Thyroid gland (tissue), 4 donors: Measurements from ENCODE around the gene ARHGAP18. TPM values are rescaled to one million over a fixed set of nuclear protein-coding genes. Genes with fewer than 3 reads are reported as not detected.

Experiments used
- DNase-seq, 2 donors: peaks; one replicate each; pipeline ENCODE4 v3.0.0-alpha.2; 2019
- H3K27ac ChIP-seq, 3 donors: fragments of 200-600 bp; sonication (generic); 1 replicate in 2 of 3; 2 replicates in 1 of 3; pipeline ENCODE4 v1.5.1; 2016 to 2019; ENCODE audit warnings: mild to moderate bottlenecking in 1 of 3, moderate library complexity in 1 of 3
- H3K27me3 ChIP-seq: fragments of 200-600 bp; sonication (generic); one replicate; pipeline ENCODE4 v1.5.1; 2019
- H3K36me3 ChIP-seq, 2 donors: fragments of 200-600 bp; sonication (generic); one replicate each; pipeline ENCODE4 v1.5.1; 2016 to 2019
- H3K4me1 ChIP-seq, 2 donors: fragments of 200-600 bp; sonication (generic); one replicate each; pipeline ENCODE4 v1.5.1; 2017 to 2019
- H3K4me3 ChIP-seq, 3 donors: fragments of 200-600 bp; sonication (generic); replicated peaks in 1 of 3; 1 replicate in 2 of 3; 2 replicates in 1 of 3; pipeline ENCODE4 v1.5.1; 2016; ENCODE audit warnings: mild to moderate bottlenecking in 1 of 3
- H3K9me3 ChIP-seq: fragments of 200-600 bp; sonication (generic); one replicate; pipeline ENCODE4 v1.5.1; 2017
- CTCF ChIP-seq, 6 experiments: fragments of 200-600 bp in 3 of 6; fragments of 450-650 bp in 3 of 6; sonication (generic) in 3 of 6; IDR thresholded peaks; one replicate each; pipeline ENCODE4 v1.5.1; 2016 to 2019; ENCODE audit warnings: antibody characterized with exemption in 6 of 6, mild to moderate bottlenecking in 2 of 6, inconsistent platforms in 1 of 6, moderate library complexity in 1 of 6
- POLR2A ChIP-seq, 2 donors: fragments of 450-650 bp; IDR thresholded peaks; one replicate each; pipeline ENCODE4 v1.6.1; 2017; ENCODE audit warnings: antibody characterized with exemption in 2 of 2, mild to moderate bottlenecking in 2 of 2, moderate library complexity in 1 of 2
- WGBS, 2 donors: methylation state at CpG; one replicate each; pipeline ENCODE4 v1.1.5; 2017; 5-methylcytosine and 5-hydroxymethylcytosine counted together
- intact Hi-C: fragments of 100-400 bp; cut with DNase I; formaldehyde crosslinking; loops from one replicate; pipeline ENCODE4 v1.15.1; 2023
- total RNA-seq, 4 donors: library from RNA; depleted of rRNA; stranded (reverse); fragments of >200 nt; gene quantifications; one replicate each; pipeline ENCODE4 v1.2.3, GENCODE V29; 2016

Gene ARHGAP18
- total RNA-seq, 4 donors from 2014 or later: 26.5 to 31.6 (median 28.3) TPM

- TF ChIP-seq CTCF (IDR thresholded peaks at IDR 0.05) (no peak), POLR2A (IDR thresholded peaks at IDR 0.05) (no peak)
- Histone ChIP-seq H3K27ac (no peak overlapping the region), H3K36me3 (peaks cover 0 to 4% of the 10 kb centered on the region in 2 donors), H3K4me3 (no peak overlapping the region), H3K9me3 (no peaks in the 10 kb centered on the region), H3K4me1 (no peaks in the 10 kb centered on the region), H3K27me3 (no peaks in the 10 kb centered on the region)
- intact Hi-C loops: no loop called here
- DNase-seq: no peak
- 92 to 94% methylated on average over 6 of the region's 6 CpGs for WGBS, 2 donors
Measured at GRCh38 chr6:129592516-129593232, 117.3 kb downstream of the ARHGAP18 start.

- no peaks in the 10 kb centered on the region for H3K27me3 ChIP-seq
- no peak for TF ChIP-seq CTCF (IDR thresholded peaks at IDR 0.05)
- no peak for TF ChIP-seq POLR2A (IDR thresholded peaks at IDR 0.05)
- WGBS, 2 donors: 93 to 94% methylated on average over 4 of the region's 4 CpGs
- intact Hi-C loops: no loop called here
- H3K4me3 ChIP-seq: no peak overlapping the region
- H3K27ac ChIP-seq: no peak overlapping the region
- no peak for DNase-seq
- no peaks in the 10 kb centered on the region for H3K9me3 ChIP-seq
- H3K36me3 ChIP-seq: peaks cover 0 to 4% of the 10 kb centered on the region in 2 donors
- no peaks in the 10 kb centered on the region for H3K4me1 ChIP-seq
Measured at GRCh38 chr6:129590408-129591022, 119.5 kb downstream of the ARHGAP18 start.

GRCh38 chr6:129586815-129587214 is 123.2 kb downstream of the ARHGAP18 start:
- no peaks in the 10 kb centered on the region for H3K9me3 ChIP-seq
- H3K4me1 ChIP-seq: no peaks in the 10 kb centered on the region
- no peak for DNase-seq
- H3K27me3 ChIP-seq: no peaks in the 10 kb centered on the region
- H3K27ac ChIP-seq: no peak overlapping the region
- intact Hi-C loops: no loop called here
- H3K36me3 ChIP-seq: no peaks in the 10 kb centered on the region
- H3K4me3 ChIP-seq: no peak overlapping the region
- WGBS, 2 donors: 98 to 99% methylated on average over 2 of the region's 2 CpGs
- TF ChIP-seq POLR2A (IDR thresholded peaks at IDR 0.05) (no peak), CTCF (IDR thresholded peaks at IDR 0.05) (no peak)

- 87 to 91% methylated on average over 7 of the region's 7 CpGs for WGBS, 2 donors
- no peaks in the 10 kb centered on the region for H3K36me3 ChIP-seq
- H3K27ac ChIP-seq: no peak overlapping the region
- no peak for DNase-seq
- intact Hi-C loops: no loop called here
- no peaks in the 10 kb centered on the region for H3K9me3 ChIP-seq
- H3K27me3 ChIP-seq: no peaks in the 10 kb centered on the region
- no peaks in the 10 kb centered on the region for H3K4me1 ChIP-seq
- no peak for TF ChIP-seq CTCF (IDR thresholded peaks at IDR 0.05)
- TF ChIP-seq POLR2A (IDR thresholded peaks at IDR 0.05): no peak
- no peak overlapping the region for H3K4me3 ChIP-seq
Measured at GRCh38 chr6:129583866-129584265, 126.1 kb downstream of the ARHGAP18 start.

GRCh38 chr6:129578315-129578714 is 131.7 kb downstream of the ARHGAP18 start:
- H3K9me3 ChIP-seq: no peaks in the 10 kb centered on the region
- intact Hi-C loops: no loop called here
- H3K4me3 ChIP-seq: no peak overlapping the region
- TF ChIP-seq POLR2A (IDR thresholded peaks at IDR 0.05) (no peak), CTCF (IDR thresholded peaks at IDR 0.05) (no peak)
- DNase-seq: no peak
- H3K36me3 ChIP-seq: no peaks in the 10 kb centered on the region
- H3K4me1 ChIP-seq: no peaks in the 10 kb centered on the region
- 94 to 100% methylated on average over 1 of the region's 1 CpG for WGBS, 2 donors
- H3K27me3 ChIP-seq: no peaks in the 10 kb centered on the region
- H3K27ac ChIP-seq: no peak overlapping the region
